HFF-Myc (cell line): ENCODE results near the gene SPATS2L.

ENCODE experiments used
- DNase-seq: peaks from one replicate; pipeline ENCODE4 v3.0.0-alpha.2; 2011; ENCODE audit warnings: low read depth; ENCODE audit errors: extremely low read depth
- H3K4me3 ChIP-seq: replicated peaks from 2 replicates; pipeline ENCODE4 v1.5.1; 2011; ENCODE audit warnings: low read depth, mild to moderate bottlenecking, control low read depth, low read length
- TF ChIP-seq, protein P1 (sequence below): IDR thresholded peaks from 2 replicates; pipeline ENCODE4 v1.5.1; 2012; ENCODE audit warnings: mild to moderate bottlenecking, low read depth, low read length, control low read depth; ENCODE audit errors: missing control alignments

Gene SPATS2L

DNA sequence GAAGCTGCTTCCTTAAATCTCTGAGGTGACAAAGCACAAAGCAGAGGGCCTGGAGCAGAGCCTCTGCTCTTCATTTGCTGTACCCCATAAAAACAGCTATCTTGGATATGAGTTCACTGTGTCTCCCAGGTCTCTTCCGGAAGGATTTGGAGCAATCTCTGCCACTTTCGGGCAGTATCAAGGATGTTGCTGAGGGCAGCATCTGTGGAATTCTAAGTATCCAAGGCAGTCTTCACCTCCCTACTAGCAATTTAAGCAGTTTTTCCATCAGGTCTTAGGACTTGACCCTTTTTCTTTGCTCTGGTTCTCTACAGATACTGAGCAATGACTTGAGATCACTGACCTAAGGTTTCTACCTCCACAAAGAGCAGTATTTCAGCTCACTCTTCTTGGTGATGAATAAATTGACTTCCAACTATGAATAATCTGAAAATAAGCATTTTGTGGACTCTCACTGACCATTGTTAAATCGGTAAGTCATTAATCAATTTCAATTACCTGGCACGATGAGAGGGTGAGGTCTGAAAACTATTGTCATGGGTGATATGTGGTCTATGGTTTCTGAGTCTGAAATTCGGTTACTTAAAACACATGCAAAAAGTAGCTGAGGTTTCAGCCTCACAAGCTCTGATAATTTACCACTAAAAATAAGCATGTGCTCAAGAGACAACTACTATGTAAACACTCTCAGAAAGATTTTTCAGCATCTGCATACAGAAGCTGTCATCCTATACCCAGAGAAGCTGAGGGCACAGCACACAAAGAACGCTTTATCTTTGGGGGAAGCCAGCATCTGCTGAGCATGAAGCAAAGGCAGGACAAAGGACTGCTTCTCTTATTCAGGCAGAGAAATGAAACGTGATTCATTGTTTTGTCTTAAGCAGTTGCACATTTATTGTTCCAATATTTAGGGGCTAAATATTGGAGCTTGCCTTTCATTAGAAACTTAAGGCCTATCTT is 32.1 kb upstream of the SPATS2L start:
- DNase-seq, result no peak
- TF ChIP-seq, protein P1, sequence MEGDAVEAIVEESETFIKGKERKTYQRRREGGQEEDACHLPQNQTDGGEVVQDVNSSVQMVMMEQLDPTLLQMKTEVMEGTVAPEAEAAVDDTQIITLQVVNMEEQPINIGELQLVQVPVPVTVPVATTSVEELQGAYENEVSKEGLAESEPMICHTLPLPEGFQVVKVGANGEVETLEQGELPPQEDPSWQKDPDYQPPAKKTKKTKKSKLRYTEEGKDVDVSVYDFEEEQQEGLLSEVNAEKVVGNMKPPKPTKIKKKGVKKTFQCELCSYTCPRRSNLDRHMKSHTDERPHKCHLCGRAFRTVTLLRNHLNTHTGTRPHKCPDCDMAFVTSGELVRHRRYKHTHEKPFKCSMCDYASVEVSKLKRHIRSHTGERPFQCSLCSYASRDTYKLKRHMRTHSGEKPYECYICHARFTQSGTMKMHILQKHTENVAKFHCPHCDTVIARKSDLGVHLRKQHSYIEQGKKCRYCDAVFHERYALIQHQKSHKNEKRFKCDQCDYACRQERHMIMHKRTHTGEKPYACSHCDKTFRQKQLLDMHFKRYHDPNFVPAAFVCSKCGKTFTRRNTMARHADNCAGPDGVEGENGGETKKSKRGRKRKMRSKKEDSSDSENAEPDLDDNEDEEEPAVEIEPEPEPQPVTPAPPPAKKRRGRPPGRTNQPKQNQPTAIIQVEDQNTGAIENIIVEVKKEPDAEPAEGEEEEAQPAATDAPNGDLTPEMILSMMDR, result no peak
- H3K4me3 ChIP-seq, result no peak overlapping the region

GRCh38 chr2:200275295-200276013 is 31.0 kb upstream of the SPATS2L start:
- H3K4me3 ChIP-seq, result no peak overlapping the region
- TF ChIP-seq, protein P1, result no peak
- DNase-seq, result no peak

GRCh38 chr2:200276472-200276871 is 30.0 kb upstream of the SPATS2L start:
- no peak overlapping the region for H3K4me3 ChIP-seq
- TF ChIP-seq, protein P1, result no peak
- DNase-seq, result no peak

- DNase-seq, result no peak
- TF ChIP-seq, protein P1, result no peak
- H3K4me3 ChIP-seq, result no peak overlapping the region
Measured at GRCh38 chr2:200278694-200279316, 27.7 kb upstream of the SPATS2L start.

- H3K4me3 ChIP-seq, result no peak overlapping the region
- DNase-seq, result no peak
- TF ChIP-seq, protein P1, result no peak
Measured at GRCh38 chr2:200279857-200280256, 26.6 kb upstream of the SPATS2L start.

DNA sequence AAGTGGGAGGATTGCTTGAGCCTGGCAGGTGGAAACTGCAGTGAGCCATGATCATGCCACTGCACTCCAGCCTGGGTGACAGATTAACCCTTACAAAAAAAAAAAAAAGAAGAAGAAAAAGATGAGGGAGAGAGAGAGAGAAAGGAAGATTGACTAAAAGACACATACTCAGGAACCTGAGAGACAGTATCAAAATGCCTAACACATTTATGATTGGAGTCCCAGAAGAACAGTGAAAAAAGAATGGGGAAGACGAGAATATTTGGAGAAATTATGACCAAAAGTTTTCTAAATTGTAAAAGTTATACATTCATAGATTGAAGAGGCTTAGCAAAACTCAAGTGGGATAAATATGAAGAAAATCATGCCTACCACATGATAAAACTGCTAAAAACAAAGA is 19.9 kb upstream of the SPATS2L start:
- TF ChIP-seq, protein P1, result no peak
- no peak overlapping the region for H3K4me3 ChIP-seq
- DNase-seq, result no peak
